Measurements from ENCODE around the gene TST.

The TST gene

DNA sequence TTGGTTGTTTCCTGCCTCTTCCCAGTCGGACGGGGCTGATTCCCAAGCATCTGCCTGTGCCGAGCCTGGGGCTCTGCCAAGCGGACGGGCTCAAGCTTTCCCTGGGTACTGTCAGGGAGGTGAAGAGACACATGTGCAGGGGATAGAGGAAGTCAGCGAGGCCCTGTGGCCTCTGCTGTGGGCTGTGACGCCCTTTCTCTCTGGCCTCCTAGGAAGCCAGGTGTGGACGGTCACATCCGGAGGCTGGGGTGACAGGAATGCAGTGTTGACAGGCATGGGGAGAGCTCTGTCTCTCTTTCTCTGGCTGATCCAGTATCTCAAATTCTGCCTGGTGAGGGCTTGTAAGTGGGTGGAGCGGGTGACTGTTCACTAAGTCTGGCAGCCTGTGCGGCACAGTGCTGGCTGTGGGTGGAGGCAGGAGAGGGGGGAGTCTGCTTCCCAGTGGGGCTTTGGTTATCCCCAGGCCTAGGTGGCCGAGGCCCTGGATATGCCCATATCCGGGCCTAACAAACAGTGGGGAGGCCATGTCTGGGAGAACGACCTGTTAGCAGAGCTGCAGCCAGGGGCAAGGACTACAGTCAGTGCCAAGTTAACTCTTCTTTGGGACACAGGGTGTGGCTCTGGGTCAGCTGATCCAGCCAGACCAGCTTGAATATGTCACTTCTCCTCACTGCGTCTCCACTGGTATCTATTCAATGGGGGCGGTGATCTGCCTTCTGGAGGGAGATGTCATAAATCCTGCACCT is 34.2 kb upstream of the TST start:
- DNase-seq: no peak

- no peak for DNase-seq
These were observed 33.4 kb upstream of the TST start for GRCh38 chr22:37052386-37053309.

DNA sequence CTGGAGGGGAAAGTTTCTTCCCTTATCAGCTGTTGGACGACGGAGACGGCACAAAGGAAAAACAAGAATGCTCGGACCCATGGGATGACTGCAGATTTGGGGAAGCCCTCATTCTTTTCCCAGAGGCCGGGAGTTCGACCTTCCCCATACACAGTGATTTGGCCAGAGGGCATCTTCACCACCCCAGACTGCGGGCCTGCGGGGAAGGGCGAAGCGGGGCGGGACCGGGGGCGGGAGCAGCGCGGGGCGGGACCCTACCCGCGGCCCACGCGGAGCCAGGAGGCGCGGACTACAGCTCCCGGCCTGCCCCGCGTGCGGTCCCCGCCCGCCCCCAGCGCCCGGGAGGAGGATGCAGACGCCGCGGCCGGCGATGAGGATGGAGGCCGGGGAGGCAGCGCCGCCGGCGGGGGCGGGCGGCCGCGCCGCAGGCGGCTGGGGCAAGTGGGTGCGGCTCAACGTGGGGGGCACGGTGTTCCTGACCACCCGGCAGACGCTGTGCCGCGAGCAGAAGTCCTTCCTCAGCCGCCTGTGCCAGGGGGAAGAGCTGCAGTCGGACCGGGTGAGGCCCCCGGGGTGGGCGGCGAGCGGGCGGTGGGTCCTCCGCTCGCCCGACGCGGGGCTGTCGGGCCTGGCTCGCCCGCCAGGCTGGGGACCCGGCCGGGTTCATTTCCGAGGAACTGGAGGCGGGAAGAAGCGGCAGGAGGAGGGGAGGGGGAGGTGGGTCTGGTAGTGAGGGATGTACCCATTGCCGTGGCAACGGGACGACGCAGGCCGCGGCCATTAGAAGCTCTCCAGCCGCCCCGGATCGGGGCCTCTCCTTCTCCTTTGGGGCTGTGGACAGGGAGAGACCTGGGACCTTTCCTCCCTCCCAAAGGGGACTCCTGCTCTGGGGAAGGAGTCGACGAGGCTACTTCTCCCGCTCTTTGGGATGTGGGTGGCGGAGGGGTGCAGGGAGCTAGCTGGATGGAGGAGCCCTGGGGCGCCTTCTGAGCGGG is 32.4 kb upstream of the TST start, which contains the start of gene KCTD17:
TSS of gene KCTD17 (plus strand) at position 352 of the 995 bp plus-strand sequence. CDS start at position 371, 19 bp downstream.
- DNase-seq: peak; percentile 3

GRCh38 chr22:37050913-37051312 is 31.7 kb upstream of the TST start:
- no peak for DNase-seq

- no peak for DNase-seq
These were observed 30.0 kb upstream of the TST start for GRCh38 chr22:37049224-37049623.

- DNase-seq: no peak
These were observed 28.9 kb upstream of the TST start for GRCh38 chr22:37048133-37048532.

- DNase-seq: no peak
These were observed 27.8 kb upstream of the TST start for GRCh38 chr22:37047006-37047405.

DNA sequence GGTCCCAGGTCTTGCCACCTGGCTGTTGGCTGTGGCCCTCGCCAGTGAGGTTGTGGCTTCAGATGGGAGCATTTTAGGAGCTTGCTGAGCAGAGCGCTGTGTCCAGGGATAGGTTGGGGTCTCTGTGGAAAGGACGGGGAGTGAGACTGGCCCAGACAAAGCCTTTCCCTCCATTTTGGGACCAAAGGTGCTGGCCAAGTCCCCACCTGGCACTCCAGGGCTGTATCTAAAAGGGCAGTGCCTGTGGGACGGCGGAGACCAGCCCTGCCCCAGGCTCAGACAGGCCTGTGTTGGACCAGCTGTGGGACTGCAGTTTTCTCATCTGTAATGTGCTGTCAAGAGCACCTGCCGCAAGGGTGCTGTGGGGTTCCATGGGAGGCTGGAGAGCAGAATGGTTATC is 27.3 kb upstream of the TST start:
- DNase-seq: no peak

- DNase-seq: no peak
These were observed 26.7 kb upstream of the TST start for GRCh38 chr22:37045958-37046357.

DNA sequence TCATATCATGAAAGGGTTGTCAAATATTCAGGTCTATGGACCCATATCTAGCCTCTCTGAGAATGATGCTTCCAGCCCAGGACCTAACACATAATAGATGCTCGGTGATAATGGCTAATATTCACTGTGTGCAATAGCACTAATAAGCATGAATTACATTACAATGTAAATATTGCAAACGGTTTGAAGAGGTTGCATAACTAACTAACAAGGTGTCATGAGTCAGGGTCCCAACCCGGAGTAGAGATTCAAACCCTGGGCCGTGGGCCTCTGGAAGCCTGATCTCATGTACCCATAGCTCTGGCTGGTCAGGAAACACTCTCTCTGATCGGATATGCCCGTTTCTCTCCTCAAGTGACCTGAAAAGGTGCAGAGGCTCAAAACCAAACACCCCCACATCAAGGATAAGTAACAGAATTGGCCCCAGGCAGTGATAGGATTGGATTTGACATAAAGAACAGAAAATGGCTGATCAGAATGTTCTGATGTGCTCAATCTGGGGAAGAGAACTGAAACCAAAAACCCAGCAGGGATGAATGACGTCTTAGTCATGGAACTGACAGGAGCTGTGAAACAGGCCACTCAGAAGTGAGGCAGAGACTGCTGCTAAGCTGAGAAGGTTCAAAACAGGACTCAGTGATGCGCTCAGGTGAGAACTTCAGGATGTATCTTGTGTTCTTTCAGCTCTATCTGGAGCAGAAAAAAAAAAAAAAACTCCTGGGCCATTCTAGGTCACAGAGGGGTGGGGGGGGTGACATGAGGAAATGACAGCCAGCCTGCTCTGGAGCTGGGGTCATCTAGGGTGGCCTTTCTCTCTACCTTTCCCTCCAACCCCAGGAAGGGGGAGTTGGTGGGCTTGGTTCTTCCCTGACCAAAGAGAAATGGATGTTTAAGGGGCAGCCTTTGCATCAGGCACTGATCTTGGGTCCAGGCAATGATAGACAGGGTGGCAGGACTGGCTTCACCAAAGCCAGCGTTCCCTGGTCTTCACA is 25.7 kb upstream of the TST start:
- DNase-seq: no peak

DNA sequence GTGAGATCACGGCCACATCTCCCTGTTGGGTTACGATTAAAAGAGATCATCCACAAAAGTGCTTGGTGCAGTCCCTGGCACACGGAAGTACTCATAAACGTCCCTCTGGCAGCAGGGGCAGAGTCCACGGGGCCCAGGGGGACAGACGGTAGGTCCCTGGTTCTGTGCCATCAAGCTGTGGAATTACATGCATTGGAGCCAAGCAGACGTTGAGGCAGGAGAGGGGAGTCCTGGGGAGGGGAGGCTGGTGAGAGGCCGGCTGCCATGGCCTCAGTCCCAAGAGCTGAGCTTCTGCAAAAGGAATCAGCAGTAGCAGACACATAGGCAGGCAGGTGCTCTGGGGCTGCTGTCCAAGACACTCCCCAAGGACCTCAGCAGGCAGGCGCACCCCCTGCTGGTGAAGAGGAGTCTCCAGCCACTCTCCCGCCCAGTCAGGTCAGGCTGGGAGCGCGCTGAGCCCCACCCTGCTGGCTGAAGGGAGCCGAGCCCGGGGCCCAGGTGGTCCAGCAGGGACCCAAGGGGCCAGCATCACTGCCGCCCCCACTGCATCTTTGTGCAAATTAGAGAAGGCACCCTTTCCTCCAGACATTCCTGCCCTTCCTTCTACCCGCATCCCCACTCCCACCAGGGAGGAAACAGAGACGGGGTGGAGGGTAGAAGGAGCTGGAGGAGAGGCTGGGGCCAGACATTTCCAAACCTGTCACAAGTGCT is 24.7 kb upstream of the TST start:
- DNase-seq: peak; percentile 38

GRCh38 chr22:37043209-37043827 is 24.1 kb upstream of the TST start:
- no peak for DNase-seq

DNA sequence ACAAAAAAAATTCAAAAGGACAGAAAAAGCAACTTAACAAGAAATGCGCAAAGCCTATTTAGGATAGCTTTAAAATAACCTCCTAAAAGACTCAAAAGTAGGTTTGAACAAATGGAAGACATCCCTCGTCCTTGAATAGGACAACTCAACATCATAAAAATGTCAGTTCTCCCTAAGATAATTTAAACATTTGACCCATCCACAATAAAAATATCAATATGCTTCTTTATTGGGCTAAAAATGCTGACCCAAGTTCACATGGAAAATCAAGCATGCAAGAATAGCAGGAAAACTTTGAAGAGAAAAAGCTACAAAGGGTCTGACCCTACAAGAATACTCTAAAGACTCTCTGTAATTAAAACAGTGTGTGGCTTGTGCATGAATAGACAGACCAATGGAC is 20.2 kb upstream of the TST start:
- no peak for DNase-seq

GRCh38 chr22:37037669-37038068 is 18.4 kb upstream of the TST start:
- no peak for DNase-seq

- DNase-seq: no peak
These were observed 17.6 kb upstream of the TST start for GRCh38 chr22:37036655-37037377.

GRCh38 chr22:37033605-37034430 is 14.6 kb upstream of the TST start:
- no peak for DNase-seq

DNA sequence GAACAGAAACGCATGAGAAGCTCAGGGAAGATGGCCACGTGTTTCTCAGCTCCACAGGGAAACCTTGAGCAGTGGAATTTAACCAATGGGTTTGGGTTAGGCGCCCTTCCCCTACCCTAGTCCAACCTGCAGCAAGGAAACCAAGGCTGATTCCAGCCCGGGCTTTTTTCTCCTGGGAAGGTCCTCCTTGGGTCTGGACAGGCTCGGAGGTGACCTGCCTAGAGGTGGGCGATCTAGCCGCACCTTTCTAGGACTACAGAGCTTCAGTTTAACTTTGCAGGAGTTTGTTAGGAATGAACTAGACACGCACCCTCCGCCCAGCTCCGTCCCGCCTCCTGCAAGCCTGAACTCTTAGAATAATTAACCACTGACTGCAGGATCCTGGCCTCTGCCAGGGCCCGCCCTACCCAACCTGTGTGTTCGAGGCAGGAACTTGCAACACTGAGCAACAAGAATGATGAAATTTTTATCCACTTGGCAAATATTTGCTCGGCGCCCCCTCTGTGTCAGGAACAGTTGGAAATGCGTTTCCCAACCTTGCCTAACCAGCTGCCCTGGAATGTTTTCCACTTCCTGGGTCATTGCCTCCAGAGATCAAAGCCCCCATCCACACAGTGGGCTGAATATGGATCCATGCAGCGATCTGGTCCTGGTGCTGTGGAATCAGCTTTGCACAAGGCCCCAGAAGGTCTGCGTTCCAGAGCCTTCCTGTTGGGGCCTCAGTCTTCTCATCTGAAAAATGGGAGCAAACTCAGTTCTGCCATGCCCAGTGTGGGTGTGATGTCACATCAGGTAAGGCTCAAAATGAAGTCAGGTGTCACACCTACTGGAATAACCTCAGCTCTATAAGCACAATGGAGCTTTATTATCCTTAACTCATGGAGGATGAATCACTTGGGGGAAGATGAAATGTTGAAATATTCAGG is 13.6 kb upstream of the TST start:
- DNase-seq: no peak

- DNase-seq: no peak
These were observed 12.9 kb upstream of the TST start for GRCh38 chr22:37032134-37032534.

Data from NCI-H526 treated with DMSO at 0.1 percent for 48 hours (cell line).